ENCODE measurements around the gene UBXN2A.
"Not testable (repeated sequence)": the region's sequence is repeated elsewhere in the genome, so short reads cannot be mapped to it uniquely, and the experiment has no call there.

Gene UBXN2A

DNA sequence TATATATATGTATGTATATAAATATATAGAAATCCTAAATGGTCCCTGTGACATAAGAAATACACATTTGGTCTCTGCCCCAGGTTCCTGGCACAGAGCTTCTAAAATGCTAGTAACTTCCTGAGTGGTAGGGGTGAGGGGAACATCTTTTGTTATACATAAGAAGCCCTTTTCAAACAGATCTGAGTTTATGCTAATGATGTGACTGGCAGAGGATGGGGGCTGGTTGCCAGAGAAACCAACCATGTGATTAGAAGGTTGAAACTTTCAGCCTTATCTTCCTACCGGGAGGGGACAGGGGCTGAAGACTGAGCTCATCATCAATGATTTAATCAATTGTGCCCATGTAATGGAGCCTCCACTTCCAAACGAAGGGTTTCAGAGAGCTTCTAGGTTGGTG is 86.0 kb downstream of the UBXN2A start:
- Histone ChIP-seq H4K20me1 (ENCODE audit: insufficient read depth, low read length) (no peaks in the 10 kb centered on the region), H3K79me2 (ENCODE audit: insufficient read depth, low read length) (no peaks in the 10 kb centered on the region), H3K27ac (ENCODE audit: low read depth, low read length, poor library complexity, severe bottlenecking) (no peak overlapping the region), H3K4me1 (ENCODE audit: insufficient read depth, low read length, severe bottlenecking) (no peaks in the 10 kb centered on the region), H3K27me3 (ENCODE audit: insufficient read depth, low read length) (no peaks in the 10 kb centered on the region), H3K4me2 (ENCODE audit: low read length) (no peak overlapping the region), H3K4me3 (ENCODE audit: low read depth, low read length, poor library complexity, severe bottlenecking) (no peak overlapping the region), H3K36me3 (ENCODE audit: insufficient read depth, low read length) (peaks cover 48% of the 10 kb centered on the region), H3F3A (ENCODE audit: insufficient read depth, low read length) (no peaks in the 10 kb centered on the region), H3K9ac (ENCODE audit: low read length) (no peak overlapping the region), H3K9me2 (ENCODE audit: low read depth, low read length) (no peaks in the 10 kb centered on the region), H2AFZ (ENCODE audit: low read length) (no peak overlapping the region), H3K9me3 (ENCODE audit: low read length) (no peaks in the 10 kb centered on the region)
- TF ChIP-seq, protein P1, sequence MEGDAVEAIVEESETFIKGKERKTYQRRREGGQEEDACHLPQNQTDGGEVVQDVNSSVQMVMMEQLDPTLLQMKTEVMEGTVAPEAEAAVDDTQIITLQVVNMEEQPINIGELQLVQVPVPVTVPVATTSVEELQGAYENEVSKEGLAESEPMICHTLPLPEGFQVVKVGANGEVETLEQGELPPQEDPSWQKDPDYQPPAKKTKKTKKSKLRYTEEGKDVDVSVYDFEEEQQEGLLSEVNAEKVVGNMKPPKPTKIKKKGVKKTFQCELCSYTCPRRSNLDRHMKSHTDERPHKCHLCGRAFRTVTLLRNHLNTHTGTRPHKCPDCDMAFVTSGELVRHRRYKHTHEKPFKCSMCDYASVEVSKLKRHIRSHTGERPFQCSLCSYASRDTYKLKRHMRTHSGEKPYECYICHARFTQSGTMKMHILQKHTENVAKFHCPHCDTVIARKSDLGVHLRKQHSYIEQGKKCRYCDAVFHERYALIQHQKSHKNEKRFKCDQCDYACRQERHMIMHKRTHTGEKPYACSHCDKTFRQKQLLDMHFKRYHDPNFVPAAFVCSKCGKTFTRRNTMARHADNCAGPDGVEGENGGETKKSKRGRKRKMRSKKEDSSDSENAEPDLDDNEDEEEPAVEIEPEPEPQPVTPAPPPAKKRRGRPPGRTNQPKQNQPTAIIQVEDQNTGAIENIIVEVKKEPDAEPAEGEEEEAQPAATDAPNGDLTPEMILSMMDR (IDR thresholded peaks at IDR 0.05; ENCODE audit: low read length): no peak
- no peak for TF ChIP-seq EZH2 (IDR thresholded peaks at IDR 0.05; ENCODE audit: borderline replicate concordance, low read length)

DNA sequence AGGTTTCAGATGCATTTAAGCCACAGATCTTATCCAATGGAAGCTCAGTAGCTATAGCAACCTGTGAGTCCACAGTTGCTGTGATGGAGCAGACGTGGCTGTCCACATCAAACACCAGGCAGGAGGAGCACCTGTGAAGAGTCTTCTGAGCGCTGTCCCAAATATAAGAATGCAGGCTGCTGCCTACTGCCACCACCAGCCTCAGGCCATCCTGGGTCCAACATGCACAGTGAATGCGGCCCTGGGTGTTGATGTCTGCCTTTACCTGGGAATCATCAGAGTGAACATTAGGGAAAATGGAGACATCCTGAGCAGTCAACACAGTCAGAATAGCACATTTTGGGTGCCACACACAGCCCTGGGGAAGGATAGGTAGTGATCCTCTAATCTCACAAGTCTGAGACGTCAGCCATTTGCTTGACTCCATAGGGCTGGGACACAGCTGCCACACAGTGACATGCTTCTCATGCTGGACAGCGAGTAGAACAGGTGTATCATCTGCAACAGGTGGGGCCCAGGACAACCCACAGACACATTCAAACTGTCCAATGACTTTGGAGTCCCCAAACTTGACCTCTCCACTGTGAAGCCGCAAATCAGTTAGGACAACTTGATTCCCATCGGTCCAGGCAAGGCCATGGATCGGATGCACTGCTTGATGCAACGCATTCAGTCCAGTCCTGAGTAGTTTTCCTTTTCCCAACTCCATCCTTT is 98.7 kb downstream of the UBXN2A start:
- Histone ChIP-seq H3K9me3 (ENCODE audit: low read length) (no peaks in the 10 kb centered on the region), H3F3A (ENCODE audit: insufficient read depth, low read length) (no peaks in the 10 kb centered on the region), H3K9ac (ENCODE audit: low read length) (no peak overlapping the region), H2AFZ (ENCODE audit: low read length) (no peak overlapping the region), H3K9me2 (ENCODE audit: low read depth, low read length) (no peaks in the 10 kb centered on the region), H3K36me3 (ENCODE audit: insufficient read depth, low read length) (peaks cover 38% of the 10 kb centered on the region), H4K20me1 (ENCODE audit: insufficient read depth, low read length) (no peaks in the 10 kb centered on the region), H3K27ac (ENCODE audit: low read depth, low read length, poor library complexity, severe bottlenecking) (no peak overlapping the region), H3K4me3 (ENCODE audit: low read depth, low read length, poor library complexity, severe bottlenecking) (no peak overlapping the region), H3K4me2 (ENCODE audit: low read length) (no peak overlapping the region), H3K79me2 (ENCODE audit: insufficient read depth, low read length) (peaks cover 19% of the 10 kb centered on the region), H3K4me1 (ENCODE audit: insufficient read depth, low read length, severe bottlenecking) (peaks cover 5% of the 10 kb centered on the region), H3K27me3 (ENCODE audit: insufficient read depth, low read length) (no peaks in the 10 kb centered on the region)
- no peak for TF ChIP-seq EZH2 (IDR thresholded peaks at IDR 0.05; ENCODE audit: borderline replicate concordance, low read length)
- TF ChIP-seq, protein P1 (IDR thresholded peaks at IDR 0.05; ENCODE audit: low read length): no peak

DNA sequence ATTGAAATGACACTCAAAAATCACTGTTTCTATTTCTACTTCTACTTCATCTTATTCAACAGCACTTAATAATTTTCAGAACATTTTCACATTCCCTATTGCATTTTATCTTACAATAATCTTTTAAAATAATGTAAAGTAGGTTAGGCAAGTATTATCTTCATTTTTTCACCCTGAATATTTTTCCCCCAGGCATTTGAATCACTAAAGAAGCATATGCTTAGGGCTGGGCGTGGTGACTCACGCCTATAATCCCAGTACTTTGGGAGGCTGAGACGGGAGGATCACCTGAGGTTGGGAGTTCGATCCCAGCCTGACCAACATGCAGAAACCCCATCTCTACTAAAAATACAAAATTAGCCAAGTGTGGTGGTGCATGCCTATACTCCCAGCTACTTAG is 100.2 kb downstream of the UBXN2A start:
- no peaks in the 10 kb centered on the region for H3K9me3 ChIP-seq (ENCODE audit: low read length)
- H4K20me1 ChIP-seq (ENCODE audit: insufficient read depth, low read length): no peaks in the 10 kb centered on the region
- H3K36me3 ChIP-seq (ENCODE audit: insufficient read depth, low read length): peaks cover 38% of the 10 kb centered on the region
- H3K4me2 ChIP-seq (ENCODE audit: low read length): no peak overlapping the region
- H3K4me3 ChIP-seq (ENCODE audit: low read depth, low read length, poor library complexity, severe bottlenecking): no peak overlapping the region
- no peaks in the 10 kb centered on the region for H3F3A ChIP-seq (ENCODE audit: insufficient read depth, low read length)
- no peaks in the 10 kb centered on the region for H3K9me2 ChIP-seq (ENCODE audit: low read depth, low read length)
- no peak overlapping the region for H2AFZ ChIP-seq (ENCODE audit: low read length)
- no peak overlapping the region for H3K27ac ChIP-seq (ENCODE audit: low read depth, low read length, poor library complexity, severe bottlenecking)
- H3K4me1 ChIP-seq (ENCODE audit: insufficient read depth, low read length, severe bottlenecking): peaks cover 1% of the 10 kb centered on the region
- H3K27me3 ChIP-seq (ENCODE audit: insufficient read depth, low read length): no peaks in the 10 kb centered on the region
- H3K79me2 ChIP-seq (ENCODE audit: insufficient read depth, low read length): peaks cover 18% of the 10 kb centered on the region
- no peak overlapping the region for H3K9ac ChIP-seq (ENCODE audit: low read length)
- TF ChIP-seq EZH2 (IDR thresholded peaks at IDR 0.05; ENCODE audit: borderline replicate concordance, low read length): no peak
- TF ChIP-seq, protein P1 (IDR thresholded peaks at IDR 0.05; ENCODE audit: low read length): no peak

DNA sequence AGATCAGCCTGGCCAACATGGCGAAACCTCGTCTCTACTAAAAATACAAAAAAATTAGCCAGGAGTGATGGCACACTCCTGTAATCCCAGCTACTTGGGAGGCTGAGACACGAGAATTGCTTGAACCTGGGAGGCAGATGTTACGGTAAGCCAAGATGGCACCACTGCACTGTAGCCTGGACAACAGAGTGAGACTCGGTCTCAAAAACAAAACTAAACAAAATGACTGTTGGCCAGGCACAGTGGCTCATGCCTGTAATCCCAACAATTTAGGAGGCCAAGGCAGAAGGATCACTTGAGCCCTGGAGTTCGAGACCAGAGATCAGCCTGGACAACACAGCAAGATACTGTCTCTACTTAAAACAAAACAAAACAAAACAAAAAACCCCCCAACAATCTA is 102.9 kb downstream of the UBXN2A start:
- H3K4me2 ChIP-seq (ENCODE audit: low read length); H4K20me1 ChIP-seq (ENCODE audit: insufficient read depth, low read length); H3K27ac ChIP-seq (ENCODE audit: low read depth, low read length, poor library complexity, severe bottlenecking); H3K9ac ChIP-seq (ENCODE audit: low read length); H2AFZ ChIP-seq (ENCODE audit: low read length); H3K27me3 ChIP-seq (ENCODE audit: insufficient read depth, low read length); H3K9me2 ChIP-seq (ENCODE audit: low read depth, low read length); H3F3A ChIP-seq (ENCODE audit: insufficient read depth, low read length); H3K4me3 ChIP-seq (ENCODE audit: low read depth, low read length, poor library complexity, severe bottlenecking); H3K9me3 ChIP-seq (ENCODE audit: low read length): not testable (repeated sequence)
- Histone ChIP-seq H3K79me2 (ENCODE audit: insufficient read depth, low read length) (peaks cover 21% of the 10 kb centered on the region), H3K4me1 (ENCODE audit: insufficient read depth, low read length, severe bottlenecking) (peaks cover 18% of the 10 kb centered on the region), H3K36me3 (ENCODE audit: insufficient read depth, low read length) (peaks cover 17% of the 10 kb centered on the region)

All from OCI-LY1 (cell line).